Fibroblast of gingiva (primary cell): ENCODE measurements around the gene LMO4.

Experiments used
- DNase-seq: peaks from one replicate; pipeline ENCODE4 v3.0.0-alpha.2; 2011; ENCODE audit warnings: low read depth

The LMO4 gene

DNA sequence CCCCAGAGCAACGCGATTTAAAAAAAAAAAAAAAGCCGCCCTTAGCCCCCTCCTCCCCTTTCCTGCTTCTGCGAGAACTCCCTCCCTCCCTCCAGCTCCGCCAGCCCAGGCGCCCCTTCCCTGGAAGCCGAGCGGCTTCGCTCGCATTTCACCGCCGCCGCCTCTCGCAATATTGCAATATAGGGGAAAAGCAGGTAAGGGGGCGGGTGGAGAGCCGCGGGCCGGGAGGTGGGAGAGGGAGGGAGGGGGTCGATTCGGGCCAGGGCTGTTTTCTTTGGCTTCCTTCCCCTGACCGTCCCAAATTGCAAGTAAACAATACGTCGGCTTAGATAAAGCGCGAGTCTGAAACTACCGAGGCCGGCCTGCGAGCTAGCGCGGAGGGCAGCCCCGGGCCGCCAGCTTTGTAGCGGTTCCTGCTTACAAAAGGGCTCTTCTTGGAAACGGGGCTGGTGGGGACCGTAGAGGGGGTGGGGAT, 408 bp downstream of the LMO4 start:
- DNase-seq: peak; percentile 47

DNA sequence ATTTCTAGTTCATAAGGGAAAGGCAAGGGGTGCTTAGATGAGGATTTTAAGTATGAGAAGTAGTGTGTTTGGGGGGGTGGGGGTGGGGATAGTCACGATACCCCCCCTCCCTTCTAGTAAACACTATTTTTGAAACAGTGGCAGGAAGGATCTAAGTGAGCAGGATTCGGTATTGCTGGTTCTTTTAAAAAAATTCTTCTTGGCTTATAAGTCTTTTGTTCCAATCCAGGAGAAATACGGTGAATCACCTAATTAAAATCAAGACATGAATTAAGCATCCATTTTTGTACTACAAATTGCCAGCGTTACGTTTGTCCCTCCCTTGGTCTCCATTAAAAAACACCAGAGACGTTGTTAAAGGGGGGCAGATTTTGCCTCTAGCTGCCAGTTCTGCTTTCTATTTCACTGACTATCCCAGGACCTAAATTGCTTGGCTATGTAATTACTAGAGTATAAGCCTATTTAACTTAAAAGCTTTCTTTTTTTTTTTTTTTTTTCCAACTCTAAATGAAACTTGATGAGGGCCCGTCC, 911 bp downstream of the LMO4 start:
- DNase-seq: no peak

DNA sequence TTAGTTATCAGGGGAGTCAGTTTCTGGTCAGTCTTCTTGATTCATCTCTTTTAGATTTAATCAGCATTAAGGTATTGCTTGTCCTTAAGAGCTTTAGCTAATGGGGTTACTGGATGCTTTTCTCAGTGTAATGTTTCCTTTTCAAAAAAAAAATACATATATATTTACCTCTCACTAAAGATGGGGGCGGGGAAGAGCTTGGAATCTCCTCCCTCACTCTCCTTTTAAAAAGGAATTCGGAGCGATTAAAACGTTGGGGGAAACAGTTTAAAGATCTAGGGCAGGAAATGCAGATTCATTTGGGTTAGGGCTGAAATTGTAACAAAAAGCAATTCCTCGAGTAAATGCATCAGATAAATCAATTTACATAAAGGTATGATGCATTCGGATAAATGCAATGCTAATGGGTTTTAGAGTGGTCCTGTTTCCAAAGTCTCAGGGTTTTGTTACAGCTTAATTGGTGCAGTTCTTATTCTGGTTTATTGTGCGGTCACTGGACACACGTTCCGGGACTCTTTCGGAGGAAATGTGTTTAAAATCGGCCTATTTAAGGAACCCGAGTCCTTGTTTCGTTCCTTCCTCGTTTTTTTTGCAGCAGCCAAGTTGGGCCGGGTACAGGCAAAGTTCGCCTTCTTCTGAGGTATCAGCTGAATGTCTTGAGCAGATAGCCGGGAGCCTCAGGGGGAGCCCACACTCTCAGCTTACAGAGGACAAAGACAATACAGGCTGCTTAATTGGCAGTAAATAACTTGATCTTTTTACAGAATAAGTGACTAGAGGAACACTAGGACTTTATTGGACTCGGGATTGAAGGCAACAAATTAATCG, 1.6 kb downstream of the LMO4 start:
- peak; percentile 9 for DNase-seq

DNA sequence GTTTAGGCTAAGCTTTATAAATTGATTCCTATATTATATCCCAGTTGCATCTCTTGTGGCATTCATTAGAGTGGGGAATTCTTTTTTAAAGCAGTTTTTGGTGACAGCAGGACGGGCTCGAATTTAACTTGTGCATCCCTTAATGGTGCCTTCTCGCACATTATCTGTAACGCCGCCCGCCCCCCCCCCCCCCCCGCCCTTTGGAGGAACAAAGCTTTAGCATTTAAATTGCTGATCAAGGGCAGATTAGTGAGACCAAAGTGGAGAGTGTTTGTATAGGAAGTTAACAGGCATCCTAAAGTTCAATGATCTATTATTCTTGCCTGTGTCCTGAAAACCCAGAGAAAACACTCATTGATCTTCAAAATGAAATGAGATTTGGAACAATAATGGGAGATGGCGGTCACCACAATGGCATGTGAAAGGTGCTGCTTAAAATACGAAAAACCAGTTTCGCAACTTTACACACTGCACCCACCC, 2.2 kb downstream of the LMO4 start:
- no peak for DNase-seq

DNA sequence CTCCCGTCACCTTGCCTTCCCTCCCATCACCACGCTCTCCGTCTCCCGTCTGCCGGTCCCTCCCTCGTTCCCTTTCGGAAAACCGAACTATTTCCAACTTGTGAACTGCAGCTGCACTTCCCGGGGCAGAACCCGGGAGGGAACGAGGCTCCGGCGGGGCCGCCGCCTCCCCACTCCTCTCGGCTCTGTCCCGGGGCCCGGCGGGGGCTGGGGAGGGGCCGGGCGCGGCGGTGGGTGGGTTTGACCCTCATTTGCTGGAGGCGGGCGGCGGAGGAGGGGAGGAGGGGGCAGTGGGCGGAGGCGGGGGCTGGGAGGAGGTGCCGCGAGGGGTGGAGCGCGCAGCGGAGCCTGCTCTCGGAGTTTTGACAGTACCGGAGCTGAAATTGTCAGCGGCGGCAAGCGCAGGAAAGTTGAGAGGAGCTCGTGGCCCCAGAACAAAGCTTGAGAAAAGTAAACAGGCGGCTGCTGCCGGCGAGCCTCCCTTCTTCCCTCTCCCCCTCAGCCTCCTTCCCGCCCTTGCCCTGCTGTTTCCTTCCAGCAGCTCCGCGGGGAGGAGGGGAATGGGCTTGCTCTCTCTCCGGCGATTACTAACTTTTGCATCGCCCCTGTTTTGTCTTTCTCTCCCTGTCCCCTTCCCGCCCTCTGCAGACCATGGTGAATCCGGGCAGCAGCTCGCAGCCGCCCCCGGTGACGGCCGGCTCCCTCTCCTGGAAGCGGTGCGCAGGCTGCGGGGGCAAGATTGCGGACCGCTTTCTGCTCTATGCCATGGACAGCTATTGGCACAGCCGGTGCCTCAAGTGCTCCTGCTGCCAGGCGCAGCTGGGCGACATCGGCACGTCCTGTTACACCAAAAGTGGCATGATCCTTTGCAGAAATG, 2.9 kb downstream of the LMO4 start:
- DNase-seq: peak; percentile 56

DNA sequence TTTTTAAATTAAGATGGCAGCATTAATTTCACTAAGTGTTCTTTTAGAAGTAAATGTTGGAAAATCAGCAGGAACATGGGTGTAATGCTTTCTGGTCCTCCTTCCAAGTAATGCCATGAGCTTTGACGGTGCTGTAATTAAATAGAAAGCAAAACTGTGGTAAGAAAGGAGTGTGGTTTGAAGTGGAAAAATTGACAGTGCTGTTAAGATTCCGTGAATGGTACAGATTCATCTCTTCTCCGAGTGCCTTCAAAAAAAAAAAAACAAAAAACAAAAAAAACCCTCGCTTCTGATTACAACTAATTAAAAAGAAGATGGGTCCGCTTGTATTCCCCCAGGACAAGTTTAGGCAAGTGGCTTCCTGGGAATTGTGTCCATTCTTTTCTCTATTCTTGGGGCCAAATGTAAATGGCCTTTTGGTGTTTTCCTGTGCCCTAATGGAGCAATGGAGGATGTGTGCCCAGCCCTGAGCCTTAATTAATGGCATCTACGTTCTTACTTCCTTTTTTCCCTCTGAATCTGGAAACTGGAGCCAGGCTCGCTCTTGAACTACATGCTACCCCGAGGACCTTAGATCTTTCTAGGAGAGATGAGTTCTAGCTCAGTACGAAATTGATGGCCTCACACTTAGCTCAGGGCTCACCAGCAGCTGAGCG, 5.1 kb downstream of the LMO4 start:
- DNase-seq: no peak

DNA sequence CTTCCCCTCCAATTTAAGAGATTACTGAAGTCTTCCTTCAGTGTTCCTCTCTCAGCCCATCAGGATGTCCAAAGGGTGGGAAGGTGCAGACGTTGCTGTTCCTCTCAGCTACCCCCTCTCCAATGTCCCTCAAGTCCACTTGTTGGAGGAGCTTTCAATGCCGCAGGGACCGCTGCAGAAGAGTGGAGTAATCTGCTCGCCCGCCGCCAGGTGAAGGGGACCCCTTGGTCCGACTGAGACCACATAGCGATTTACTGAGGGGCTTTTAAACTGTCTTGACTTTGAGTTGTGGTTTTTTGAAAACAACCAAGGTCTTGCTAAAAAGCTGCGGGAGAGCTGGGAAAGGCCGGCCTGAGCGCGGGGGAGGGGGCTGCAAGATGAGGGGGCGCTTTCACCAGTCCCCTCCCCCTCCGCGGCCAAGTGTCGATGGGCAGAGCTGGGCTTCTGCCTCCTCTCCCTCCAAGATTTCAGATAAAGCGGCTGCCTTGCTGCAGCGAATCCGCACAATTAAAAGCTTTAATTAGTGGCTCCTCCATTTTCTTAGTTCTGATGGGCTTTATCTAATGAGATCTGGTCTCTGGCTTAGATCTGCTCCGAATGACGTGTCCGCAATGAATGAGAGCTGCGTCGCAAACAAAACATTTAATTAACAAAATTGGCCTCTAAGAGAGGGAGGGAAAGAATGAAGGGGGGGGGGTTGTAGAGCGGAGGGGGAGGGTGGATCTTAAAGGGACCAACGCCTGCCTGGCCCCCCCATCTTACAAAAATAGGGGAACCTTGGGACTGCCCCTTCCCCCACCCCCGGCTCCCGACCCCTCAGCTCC, 5.9 kb downstream of the LMO4 start:
- peak; percentile 30 for DNase-seq

DNA sequence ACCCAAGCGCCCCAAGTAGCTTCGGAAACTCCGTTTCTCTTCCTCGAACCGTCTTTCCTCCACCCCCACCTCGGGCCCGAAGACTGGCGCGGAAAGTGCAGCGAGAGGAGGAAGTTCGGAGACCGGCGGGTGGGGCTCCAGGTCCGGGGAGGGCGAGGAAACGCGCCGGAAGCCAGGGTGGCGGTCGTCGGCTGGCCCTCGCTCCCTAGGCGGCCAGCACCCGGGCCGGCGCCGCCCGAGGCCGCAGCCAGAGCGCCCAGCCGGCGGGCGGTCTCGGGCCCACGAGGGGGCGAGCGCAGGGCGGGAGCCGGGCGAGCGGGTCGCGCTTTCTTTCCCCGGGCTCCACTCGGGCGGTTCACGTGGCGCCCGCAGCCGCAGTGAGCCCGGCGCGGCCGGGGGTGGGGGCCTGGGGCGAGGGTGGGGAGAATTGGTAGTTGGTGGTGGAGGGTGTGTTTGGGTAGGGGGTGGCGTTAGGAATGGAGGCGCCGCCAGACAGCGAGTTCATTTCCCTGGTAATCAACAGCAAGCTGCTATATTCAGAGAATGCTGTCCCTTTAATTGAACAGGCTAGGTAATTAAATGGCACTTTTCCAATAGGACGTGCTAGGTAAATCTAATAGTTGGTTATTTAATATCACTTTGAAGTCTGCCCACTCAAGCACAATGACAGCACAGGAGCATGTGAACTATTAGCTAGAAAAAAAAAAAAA, 6.7 kb downstream of the LMO4 start:
- peak; percentile 26 for DNase-seq

DNA sequence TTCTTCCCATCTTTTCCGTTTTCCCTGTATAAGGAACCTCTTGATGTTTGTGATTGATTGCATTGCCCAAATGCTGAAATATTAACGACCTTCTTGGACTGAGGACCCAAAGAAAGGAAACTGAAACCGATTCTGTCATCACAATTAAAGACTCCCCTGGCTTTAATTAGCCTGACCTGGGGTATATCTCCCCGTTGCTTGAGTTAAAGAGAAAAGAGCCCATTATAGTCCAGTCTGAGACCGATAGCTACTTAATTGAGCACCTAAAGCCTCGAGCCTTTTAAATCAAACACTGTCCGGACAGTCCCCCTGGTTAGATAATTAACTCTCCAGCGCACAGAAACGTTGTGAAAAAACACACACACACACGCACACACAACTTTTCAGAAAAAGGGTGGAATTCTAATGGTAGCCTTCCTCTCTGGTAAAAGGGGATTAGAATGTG, 8.0 kb downstream of the LMO4 start:
- DNase-seq: no peak

DNA sequence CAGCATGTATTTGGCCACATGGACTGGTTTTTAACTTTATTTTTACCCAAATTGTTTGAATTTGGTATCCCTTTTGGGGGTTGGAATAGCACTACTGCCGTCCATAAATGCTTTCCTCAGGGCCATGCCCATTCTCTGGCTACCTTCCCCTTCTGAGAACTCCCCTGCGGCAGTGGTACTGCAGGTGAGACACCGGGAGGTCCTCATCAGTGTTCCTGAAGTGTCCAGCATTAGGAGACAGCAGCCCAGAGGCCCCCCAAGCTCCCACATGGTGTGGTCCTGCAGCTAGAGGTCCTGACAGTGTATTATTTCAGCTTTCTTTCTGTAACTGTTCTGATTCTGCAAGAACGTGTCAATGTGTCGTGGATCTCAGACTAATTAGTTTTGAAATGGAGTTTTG, 8.9 kb downstream of the LMO4 start:
- no peak for DNase-seq

DNA sequence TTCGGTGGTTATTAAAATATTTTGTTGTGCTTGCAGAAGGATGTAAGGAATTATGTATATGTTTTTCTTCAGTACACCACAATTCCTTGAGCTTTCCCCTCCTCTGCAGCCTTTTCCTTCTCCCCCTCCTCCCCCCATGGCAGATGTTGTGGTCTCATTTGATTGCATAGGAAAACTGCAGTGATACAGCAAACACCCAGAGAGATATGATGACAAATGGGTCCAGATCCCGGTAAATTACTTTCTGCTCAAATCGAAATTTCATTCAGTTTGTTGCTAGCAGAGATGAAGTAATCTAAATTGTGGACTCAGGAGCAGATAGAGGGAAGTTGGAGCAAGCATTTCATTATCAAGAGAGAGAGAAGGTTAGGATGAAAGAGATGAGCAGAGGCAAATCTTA, 9.9 kb downstream of the LMO4 start:
- no peak for DNase-seq

DNA sequence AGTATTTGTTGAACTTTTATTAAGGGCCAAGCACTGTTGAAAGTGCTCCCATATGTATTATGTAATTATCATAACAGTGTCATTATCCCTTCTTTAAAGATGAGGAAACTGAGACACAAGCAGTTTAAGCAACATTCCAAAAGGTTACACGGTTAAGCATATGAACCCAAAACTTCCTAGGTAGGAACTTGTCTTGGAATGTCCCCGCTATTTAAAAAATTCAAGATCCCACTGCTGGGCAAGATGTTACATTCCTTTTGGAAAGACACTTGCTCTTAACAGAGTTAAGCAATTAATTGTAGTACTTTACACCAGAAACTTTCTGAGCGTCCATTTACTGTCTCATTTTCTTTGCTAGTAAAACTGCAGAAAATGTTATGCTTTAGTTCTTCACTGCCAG, 15.6 kb downstream of the LMO4 start:
- no peak for DNase-seq

DNA sequence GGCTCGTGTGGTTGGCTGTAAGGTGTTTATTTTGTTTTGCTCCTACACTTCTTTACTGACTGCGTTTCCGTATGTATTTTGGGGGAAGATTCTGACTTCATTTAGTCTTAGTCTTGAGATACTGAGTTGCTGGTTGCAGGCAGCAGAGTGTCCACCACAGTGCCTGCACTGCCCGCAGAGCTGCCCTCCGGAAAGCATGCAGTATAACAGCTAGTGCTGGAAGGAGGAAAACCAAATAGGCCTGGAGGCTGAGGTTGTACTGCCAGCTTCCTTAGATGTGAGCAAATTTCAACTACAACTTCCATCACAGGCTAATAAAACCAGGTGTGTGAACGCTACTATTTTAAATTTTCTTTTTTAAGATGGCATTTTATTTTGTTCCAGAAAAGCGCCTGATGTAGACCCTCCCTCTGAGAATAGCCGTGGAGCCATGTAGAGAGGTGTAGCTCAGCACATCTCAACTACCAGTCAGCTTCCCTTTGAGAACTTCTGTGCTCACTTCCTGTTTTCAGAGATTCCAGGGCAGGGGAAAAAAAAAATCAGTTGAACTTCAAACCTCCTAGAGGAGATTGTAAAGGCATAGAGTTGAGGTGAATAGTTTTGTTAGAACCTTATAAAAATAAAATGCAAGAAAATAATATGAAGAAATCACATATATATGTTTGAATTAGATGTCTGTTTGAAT, 17.6 kb downstream of the LMO4 start:
- no peak for DNase-seq

DNA sequence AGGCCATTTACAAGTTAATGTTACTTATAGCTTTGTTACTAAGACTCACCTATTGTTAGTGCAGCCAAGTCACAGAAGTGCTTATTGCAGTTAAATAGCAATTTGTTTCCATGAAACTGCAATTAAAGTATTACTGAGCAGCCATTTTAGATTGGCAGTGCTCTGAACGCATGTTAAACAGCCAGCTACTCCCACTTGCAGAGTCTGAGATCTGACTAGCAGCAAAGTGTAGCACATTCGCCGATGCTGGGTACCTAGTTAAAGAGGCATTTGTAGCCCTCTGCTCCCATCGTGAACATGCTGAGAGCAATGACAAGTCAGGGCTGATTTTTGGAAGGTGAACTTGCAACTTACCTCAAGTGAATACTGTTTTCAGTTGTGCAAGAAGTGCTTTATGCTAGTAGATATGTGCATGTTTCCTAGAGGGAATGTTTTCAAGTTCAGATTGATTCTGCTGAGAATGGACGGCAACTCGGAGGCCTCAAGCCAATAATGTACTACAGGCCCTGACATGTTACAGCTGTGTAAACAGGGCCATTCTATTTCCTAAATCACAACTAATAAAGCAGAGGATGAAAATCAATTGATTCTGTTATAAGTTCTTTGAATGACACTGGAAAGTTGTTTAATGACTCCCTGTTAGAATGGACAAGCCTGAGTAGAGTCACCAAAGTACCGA, 19.8 kb downstream of the LMO4 start:
- no peak for DNase-seq

DNA sequence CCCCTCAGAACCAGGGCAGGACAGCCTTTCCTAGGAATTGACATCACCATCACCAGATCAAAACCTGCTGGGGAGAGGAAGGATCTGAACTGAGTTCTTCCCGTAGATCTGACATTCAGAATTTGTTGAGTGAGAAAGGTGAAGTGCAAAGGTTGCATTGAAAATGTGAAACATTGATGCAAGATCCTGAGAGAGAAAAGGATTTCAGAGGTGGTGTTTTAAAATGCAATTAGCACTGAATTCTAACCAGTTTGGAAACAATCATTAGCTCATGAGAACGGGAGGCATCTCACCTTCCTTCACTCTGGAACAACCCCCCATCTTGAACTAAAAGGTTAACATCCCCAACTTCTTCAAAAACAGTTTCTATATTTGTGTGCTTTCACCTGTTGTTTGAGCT, 20.4 kb downstream of the LMO4 start:
- DNase-seq: no peak

DNA sequence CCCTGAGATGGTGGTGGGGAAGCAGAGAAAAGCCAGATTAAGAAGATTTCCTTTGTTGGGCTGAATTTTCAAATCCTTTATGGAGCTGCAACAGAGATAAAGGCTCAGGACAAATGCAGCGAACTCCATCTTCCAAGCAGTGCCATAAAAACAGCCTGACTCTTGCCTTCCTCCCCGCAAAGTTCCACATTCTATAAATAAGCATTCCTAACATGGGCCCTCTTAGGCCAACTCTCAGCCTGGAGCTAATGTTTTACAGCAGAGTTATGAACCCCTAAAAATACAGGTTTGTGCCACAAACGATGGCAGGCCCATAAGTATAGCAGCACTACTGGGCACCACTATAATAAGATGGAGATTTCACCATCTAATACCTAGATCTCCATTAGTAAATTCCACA, 27.2 kb downstream of the LMO4 start:
- no peak for DNase-seq

DNA sequence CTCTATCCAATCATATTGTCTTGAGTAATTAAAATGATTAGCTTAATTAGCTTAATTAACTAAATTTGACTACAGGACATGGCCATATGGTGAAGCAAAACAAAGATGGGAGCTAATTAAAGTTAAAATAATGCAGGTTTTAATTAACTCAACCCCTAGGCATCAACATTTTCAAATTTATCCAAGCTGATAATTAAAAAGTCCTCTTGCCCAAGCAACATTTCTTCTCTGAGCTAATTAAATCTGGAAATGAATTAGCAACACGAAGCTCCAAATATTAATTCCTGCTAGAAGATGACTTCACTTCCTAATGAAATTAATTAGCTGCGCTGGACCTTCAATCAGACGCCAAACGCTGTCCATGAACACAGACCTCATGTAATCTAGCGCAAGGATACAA, 27.9 kb downstream of the LMO4 start:
- DNase-seq: no peak

DNA sequence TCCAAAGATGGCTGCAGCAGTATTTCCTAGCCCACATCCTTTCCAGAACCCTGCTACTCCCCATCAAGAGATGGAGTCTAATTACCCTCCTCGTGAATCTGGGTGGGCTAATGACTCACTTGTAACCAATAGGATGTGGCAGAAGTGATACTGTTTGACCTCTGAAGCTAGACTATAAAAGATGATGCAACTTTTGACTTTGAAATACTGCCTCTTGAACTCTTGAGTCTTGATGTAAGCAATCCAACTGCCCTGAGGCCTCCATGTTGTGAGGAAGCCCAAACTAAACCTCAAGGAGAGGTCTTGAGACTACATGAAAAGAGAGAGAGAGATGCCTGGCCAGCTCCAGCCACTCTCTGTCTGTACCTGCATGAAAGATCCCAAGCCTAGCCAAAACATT, 29.5 kb downstream of the LMO4 start:
- no peak for DNase-seq

DNA sequence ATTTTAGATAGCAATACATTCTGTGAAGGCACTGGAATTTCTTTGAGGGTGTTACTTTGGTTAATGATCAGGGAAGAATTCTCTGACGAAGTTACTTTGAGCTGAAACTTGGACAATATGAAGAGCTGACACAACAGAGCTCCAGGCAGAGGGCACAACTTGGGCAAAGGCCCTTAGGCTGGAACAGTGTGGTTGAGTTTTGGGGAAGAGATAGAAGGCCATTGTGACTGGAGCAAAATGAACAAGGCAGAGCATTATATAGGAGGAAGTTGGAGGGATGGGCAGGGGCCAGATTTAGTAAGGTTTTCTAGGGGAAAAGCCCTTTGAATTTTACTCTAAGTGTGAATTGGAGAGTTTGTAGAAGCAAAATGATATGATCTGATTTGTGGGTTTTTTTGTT, 30.9 kb downstream of the LMO4 start:
- no peak for DNase-seq
